Camera-type eye (tissue), 1 donor: ENCODE results near the gene GRK6. TPM values are rescaled to one million over a fixed set of nuclear protein-coding genes. Genes with fewer than 3 reads are reported as not detected.

ENCODE experiments used
- total RNA-seq: library from RNA; depleted of rRNA; stranded (reverse); fragments of >200 nt; gene quantifications from one replicate; pipeline ENCODE4 v1.2.3, GENCODE V29; 2014

GRK6 gene
- 22.2 TPM for total RNA-seq

DNA sequence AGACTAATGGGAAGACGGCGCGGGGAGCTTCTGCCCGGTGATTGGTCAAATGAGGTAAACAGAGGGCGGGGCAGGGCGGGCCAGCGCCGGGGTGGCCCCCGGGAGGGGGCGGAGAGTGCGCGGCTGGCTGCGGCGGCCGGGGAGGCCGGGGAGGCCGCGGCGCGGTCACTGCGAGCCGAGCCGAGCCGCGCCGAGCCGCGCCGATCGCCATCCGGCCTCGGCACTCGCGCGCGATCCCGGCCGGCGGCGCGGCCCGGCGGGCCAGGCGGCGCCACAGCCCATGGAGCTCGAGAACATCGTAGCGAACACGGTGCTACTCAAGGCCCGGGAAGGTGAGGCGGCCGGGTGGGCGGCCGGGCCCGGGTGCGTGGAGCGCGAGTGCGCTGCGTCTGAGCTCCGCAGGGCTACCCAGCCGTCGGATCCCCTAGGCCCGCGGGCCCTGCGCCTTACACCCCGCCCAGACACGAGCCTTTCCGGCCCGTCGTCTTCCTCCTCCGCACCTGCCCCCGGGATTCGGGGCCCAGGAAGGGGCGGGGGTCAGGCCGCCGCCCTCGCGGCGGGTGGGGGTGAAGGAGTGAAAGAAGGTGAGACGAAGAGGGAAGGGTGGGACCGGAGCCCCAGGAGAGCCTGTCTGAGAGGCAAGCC, at the start of gene GRK6:
Gene GRK6 (plus strand): TSS at position 111 of the 645 bp plus-strand sequence. CDS start 170 bp downstream, at position 281.

DNA sequence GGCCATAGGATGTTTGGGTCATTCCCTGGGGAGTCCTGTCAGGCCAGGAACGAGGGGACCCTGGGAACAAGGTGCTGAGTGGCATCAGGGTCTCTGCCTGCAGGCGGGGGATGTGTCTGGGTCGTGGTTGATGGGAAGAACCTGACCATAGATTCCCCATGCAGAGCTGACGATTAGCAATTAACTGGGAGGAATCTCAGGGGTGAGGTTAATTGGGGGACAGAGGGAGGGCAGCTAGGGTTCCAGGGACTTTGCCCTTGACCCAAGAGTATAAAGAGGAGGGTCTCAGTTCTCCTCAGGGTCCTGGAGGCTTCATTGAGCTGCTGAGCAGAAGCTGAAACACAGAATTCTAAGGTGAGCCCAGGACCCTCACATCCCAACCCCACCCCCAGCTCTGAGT, 42.3 kb upstream of the GRK6 start, which contains the start of gene SLC34A1:
Gene SLC34A1 (plus strand): TSS at position 301 of the 400 bp plus-strand sequence. CDS start 1,308 bp downstream, outside the sequence.

DNA sequence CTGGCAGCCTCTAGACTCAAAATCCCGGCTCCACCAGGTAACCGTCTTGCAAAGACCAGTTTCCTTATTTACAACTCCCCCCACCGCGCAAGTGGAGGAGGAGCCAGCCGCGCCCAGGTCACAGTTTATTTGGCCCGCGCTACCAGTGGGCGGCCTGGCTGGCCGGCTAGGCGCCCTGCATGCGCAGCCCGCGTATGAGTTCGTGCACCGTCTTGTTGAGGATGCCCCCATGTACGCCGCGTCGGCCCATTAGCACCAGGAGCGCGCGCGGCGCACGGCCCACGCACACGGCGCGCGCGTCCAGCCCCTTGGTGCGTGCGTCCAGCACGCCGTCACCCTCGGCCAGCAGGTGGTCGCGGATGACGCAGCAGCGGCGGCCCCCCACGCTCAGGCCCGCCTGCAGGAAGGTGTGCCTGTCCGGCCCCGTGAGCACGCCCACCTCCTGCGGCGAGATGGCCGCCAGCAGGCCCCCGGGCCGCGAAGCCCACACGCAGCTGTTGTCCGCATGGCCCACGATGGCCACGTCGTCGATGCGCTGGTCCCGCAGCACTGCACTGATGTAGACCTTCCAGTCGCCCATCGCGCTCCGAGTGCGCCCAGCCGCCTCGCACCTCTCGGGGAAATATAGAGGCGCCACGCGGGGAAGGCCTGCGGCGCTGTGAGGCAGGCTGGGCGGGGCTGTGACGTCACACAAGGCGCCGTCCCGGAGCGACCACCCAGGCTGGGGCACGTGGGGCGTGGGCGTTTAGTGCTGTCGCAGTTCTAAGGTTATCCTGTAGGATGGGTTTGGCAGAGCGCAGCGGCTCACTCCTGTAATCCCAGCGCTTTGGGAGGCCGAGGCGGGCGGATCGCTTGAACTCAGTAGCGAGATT, 26.2 kb upstream of the GRK6 start, which contains the start of gene PFN3:
Gene PFN3 (minus strand): TSS at position 665 of the 872 bp plus-strand sequence. CDS start 85 bp downstream, at position 580.

DNA sequence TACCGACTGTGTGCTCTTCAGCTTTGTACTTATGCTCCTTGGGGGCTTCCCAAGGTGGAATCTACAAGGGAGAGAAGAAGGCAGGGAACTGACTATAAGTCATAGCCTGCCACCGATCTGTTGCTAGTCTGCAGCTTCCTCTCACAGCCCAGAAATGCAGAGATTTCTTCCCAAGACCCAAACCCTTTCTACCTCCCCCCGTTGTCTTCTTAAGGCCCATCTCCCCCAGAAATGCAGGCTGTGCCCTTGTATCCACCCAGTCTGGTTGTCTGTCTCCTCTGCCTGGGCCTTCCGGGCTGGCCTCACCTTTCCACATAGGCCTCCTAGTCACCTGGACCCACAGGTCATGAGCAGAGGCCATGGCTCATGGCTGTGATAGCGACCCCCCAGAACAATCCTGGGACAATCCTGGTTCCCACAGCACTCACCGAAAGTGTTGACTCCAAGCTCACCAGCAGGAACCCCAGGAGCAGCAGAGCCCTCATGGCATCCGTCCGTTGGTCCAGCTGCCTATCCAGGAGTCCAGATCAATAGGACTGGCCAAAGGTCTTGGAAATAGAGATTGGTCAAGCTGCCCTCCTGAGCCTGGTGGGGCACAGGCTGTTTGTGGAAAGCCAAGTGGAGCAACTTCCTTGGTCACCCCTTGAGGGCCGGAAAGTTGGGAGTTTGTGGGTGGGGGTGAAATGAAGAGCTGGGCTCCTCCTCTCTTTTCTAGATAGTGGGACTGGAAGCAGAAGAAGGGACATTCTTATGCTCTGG, 17.3 kb upstream of the GRK6 start, which contains the start of gene F12:
Gene F12 (minus strand): TSS at position 522 of the 759 bp plus-strand sequence. CDS start 37 bp downstream, at position 485.

DNA sequence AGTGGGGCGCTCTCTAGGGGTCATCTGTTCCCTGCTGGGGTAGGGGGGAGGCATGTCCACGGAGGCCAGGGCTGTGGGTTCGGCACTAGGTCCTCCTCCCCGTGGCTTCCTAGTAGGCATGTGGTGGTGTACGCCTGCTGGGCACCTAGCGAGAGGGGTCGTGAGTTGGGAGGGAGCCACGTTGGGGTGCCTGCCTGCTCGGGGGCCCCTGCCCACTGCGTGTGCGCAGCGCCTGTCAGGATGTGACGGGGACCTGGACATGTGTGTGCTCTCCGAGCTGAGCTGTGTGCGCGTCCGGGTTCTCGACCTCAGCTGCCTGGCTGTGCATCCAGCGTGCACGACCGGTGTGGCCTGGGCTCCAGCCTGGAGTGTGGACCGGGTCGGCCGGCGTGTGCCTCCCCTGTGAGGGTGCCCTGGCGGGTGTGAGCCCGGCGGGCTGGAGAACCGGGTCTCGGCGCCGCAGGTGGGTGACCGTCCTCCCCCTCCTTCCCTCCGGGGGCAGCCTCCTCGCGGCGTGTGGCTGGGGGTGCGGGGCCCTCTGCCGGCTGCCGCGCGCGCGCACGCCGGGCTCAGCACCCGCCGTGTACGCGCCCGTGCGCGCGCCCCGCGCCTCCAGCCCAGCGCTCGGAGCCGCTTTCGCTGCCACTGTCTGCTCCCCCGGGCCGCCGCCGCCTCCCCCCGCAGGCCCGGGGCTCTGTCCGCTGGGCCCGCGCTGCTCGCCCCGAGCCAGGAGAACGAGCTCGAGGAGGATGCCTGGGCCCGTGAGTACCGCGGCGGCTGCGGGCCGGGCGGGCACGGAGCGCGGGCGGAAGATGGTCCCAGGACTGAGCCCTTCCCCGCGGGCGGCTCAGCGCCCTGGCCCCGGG, 20.0 kb downstream of the GRK6 start, which contains the start of gene PRR7:
Gene PRR7 (plus strand): TSS at position 615 of the 866 bp plus-strand sequence. CDS start 8,254 bp downstream, outside the sequence.

DNA sequence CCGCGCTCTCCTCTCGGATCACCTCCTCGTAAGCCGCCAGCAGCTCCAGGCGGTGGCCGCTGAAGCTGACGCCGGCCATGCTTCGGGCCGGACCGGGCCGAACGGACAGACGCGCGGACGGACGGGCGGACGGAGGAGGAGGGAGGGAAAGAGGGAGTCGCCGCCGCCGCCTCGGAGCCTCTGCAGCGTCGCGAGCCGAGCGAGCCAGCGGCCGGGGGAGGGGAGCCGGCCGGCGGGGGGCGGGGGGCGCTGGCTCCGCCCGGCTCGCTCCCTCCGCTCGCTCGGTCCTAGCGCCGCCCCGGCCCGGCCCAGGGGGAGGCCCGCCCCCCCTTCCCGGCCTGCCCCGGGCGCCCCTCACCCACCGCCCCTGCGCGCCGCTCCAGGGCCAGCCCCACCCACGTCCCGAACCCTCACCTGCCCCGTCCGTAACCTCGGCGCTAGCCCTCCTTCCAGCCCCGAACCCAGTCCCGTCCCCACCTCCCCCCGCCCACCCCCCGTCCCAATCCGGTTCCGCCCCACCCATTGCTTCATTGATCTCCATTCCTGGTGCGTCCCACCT, 47.0 kb downstream of the GRK6 start, which contains the start of gene DBN1:
Gene DBN1 (minus strand): TSS at position 192 of the 559 bp plus-strand sequence. CDS start 113 bp downstream, at position 79.

Other genes starting within 250 kb of the GRK6 start
- 29.4 TPM for gene RAB24, start 123.0 kb upstream of the GRK6 start, total RNA-seq
- gene PRELID1, start 122.9 kb upstream of the GRK6 start, total RNA-seq: 45.3 TPM
- gene MXD3, start 114.8 kb upstream of the GRK6 start, total RNA-seq: 14.5 TPM
- gene LMAN2, start 75.0 kb upstream of the GRK6 start, total RNA-seq: 150 TPM
- 5.1 TPM for gene RGS14, start 68.8 kb upstream of the GRK6 start, total RNA-seq
- not detected for gene SLC34A1, start 42.2 kb upstream of the GRK6 start, total RNA-seq
- gene PFN3, start 26.0 kb upstream of the GRK6 start, total RNA-seq: not detected
- gene F12, start 17.1 kb upstream of the GRK6 start, total RNA-seq: 1.9 TPM
- gene PRR7, start 20.1 kb downstream of the GRK6 start, total RNA-seq: 4.8 TPM
- gene DBN1, start 47.0 kb downstream of the GRK6 start, total RNA-seq: 132 TPM
- 64.4 TPM for gene PDLIM7, start 70.9 kb downstream of the GRK6 start, total RNA-seq
- gene DOK3, start 83.2 kb downstream of the GRK6 start, total RNA-seq: 4.8 TPM
- 68.6 TPM for gene DDX41, start 90.3 kb downstream of the GRK6 start, total RNA-seq
- 49.9 TPM for gene FAM193B, start 127.9 kb downstream of the GRK6 start, total RNA-seq
- 81.0 TPM for gene TMED9, start 165.5 kb downstream of the GRK6 start, total RNA-seq
- 29.9 TPM for gene B4GALT7, start 173.5 kb downstream of the GRK6 start, total RNA-seq